Subcutaneous abdominal adipose tissue (tissue), 5 donors: Measurements from ENCODE around the gene GPR135.
"Not testable (repeated sequence)": the region's sequence is repeated elsewhere in the genome, so short reads cannot be mapped to it uniquely, and the experiment has no call there.

Experiments used
- H3K27ac ChIP-seq: one replicate; pipeline ENCODE4 v1.7.0; 2013; ENCODE audit warnings: low read depth, mild to moderate bottlenecking, inconsistent platforms, low read length, moderate library complexity
- H3K27me3 ChIP-seq, 5 donors: one replicate each; pipeline ENCODE4 v1.7.0; 2013; ENCODE audit warnings: low read length in 5 of 5, inconsistent platforms in 1 of 5; ENCODE audit not compliant: control insufficient read depth in 5 of 5, insufficient read depth in 4 of 5
- H3K36me3 ChIP-seq, 5 donors: one replicate each; pipeline ENCODE4 v1.7.0; 2013; ENCODE audit warnings: low read length in 5 of 5; ENCODE audit not compliant: control insufficient read depth in 5 of 5, insufficient read depth in 5 of 5
- H3K4me1 ChIP-seq, 5 donors: one replicate each; pipeline ENCODE4 v1.7.0; 2013; ENCODE audit warnings: low read length in 5 of 5, mild to moderate bottlenecking in 3 of 5, moderate library complexity in 1 of 5; ENCODE audit not compliant: control insufficient read depth in 5 of 5, insufficient read depth in 5 of 5
- H3K4me3 ChIP-seq, 5 donors: one replicate each; pipeline ENCODE4 v1.7.0; 2013; ENCODE audit warnings: low read length in 5 of 5, low read depth in 1 of 5
- H3K9ac ChIP-seq, 5 donors: one replicate each; pipeline ENCODE4 v1.7.0; 2013; ENCODE audit warnings: low read length in 5 of 5, mild to moderate bottlenecking in 4 of 5, moderate library complexity in 3 of 5
- H3K9me3 ChIP-seq, 5 donors: one replicate each; pipeline ENCODE4 v1.7.0; 2013; ENCODE audit warnings: low read length in 5 of 5; ENCODE audit not compliant: control insufficient read depth in 5 of 5
- donor health status: healthy.
- donor health status: healthy.
- donor health status: healthy.
- donor health status: healthy.
- donor health status: healthy.

GPR135 gene

DNA sequence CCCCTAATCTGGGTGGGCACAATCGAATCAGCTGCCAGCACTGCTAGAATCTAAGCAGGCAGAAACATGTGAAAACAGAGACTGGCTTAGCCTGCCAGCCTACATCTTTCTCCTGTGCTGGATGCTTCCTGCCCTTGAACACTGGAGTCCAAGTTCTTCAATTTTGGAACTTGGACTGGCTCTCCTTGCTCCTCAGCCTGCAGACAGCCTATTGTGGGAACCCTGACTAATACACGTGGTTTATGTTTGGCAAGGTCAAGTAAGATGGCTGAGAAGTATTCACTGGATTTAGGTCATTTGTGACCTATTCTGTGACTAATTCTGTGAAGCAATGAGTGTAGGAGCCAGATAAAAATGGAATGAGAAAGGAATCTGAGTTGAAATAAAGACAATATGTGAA lies 11.0 kb downstream of the GPR135 start:
- H3K4me1 ChIP-seq: peaks cover 0 to 2% (median 0%) of the 10 kb centered on the region in 5 donors
- no peak overlapping the region for H3K4me3 ChIP-seq
- peaks cover 3 to 15% (median 14%) of the 10 kb centered on the region in 5 donors for H3K36me3 ChIP-seq
- no peak overlapping the region for H3K9ac ChIP-seq
- H3K9me3 ChIP-seq: peaks cover 0 to 4% (median 0%) of the 10 kb centered on the region in 5 donors
- peak overlapping the region; percentile 46 for H3K27ac ChIP-seq
- no peaks in the 10 kb centered on the region for H3K27me3 ChIP-seq

DNA sequence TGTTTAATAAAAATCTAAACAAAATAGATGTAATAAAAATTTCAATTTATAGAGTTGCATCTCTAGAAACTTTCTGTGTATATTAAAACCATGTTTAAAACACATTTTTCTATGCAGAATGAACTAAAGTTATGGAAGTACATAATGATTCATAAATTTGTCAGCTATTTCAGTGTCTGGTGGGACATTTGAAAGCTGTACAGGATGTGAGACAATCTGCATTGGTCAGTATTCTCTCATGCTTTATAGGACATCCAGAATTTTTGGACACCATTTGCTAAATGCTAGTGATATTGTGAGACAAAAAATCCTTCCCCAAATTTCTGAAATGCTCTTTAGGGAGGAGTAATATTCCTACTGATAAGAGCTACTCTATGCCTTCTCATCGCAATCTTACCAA lies 13.3 kb downstream of the GPR135 start:
- no peaks in the 10 kb centered on the region for H3K27me3 ChIP-seq
- peaks cover 0 to 15% (median 6%) of the 10 kb centered on the region in 5 donors for H3K36me3 ChIP-seq
- H3K4me3 ChIP-seq: no peak overlapping the region
- peaks cover 0 to 2% (median 0%) of the 10 kb centered on the region in 5 donors for H3K4me1 ChIP-seq
- no peak overlapping the region for H3K27ac ChIP-seq
- H3K9ac ChIP-seq: no peak overlapping the region
- peaks cover 0 to 4% (median 0%) of the 10 kb centered on the region in 5 donors for H3K9me3 ChIP-seq

GRCh38 chr14:59450716-59451115 lies 14.5 kb downstream of the GPR135 start:
- H3K9ac ChIP-seq: no peak overlapping the region
- H3K4me3 ChIP-seq: no peak overlapping the region
- H3K27ac ChIP-seq: no peak overlapping the region
- H3K4me1 ChIP-seq: peaks cover 0 to 2% (median 0%) of the 10 kb centered on the region in 5 donors
- H3K36me3 ChIP-seq: peaks cover 0 to 13% (median 3%) of the 10 kb centered on the region in 5 donors
- H3K27me3 ChIP-seq: no peaks in the 10 kb centered on the region
- H3K9me3 ChIP-seq: peaks cover 0 to 4% (median 0%) of the 10 kb centered on the region in 5 donors

DNA sequence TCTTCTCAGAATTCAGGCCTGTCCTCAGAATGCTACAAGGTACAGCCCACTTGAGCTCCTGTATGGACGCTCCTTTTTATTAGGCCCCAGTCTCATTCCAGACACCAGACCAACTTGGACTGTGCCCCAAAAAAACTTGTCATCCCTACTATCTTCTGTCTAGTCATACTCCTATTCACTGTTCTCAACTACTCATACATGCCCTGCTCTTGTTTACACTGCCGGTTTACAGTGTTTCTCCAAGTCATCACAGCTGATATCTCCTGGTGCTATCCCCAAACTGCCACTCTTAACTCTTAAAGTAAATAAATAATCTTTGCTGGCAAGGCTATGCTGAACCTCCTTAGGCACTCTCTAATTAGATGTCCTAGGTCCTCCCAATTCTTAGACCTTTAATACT lies 16.5 kb downstream of the GPR135 start:
- H3K4me1 ChIP-seq, H3K9me3 ChIP-seq, H3K9ac ChIP-seq, H3K27me3 ChIP-seq, H3K27ac ChIP-seq, H3K4me3 ChIP-seq: not testable (repeated sequence)
- H3K36me3 ChIP-seq: peaks cover 0 to 13% (median 0%) of the 10 kb centered on the region in 5 donors

DNA sequence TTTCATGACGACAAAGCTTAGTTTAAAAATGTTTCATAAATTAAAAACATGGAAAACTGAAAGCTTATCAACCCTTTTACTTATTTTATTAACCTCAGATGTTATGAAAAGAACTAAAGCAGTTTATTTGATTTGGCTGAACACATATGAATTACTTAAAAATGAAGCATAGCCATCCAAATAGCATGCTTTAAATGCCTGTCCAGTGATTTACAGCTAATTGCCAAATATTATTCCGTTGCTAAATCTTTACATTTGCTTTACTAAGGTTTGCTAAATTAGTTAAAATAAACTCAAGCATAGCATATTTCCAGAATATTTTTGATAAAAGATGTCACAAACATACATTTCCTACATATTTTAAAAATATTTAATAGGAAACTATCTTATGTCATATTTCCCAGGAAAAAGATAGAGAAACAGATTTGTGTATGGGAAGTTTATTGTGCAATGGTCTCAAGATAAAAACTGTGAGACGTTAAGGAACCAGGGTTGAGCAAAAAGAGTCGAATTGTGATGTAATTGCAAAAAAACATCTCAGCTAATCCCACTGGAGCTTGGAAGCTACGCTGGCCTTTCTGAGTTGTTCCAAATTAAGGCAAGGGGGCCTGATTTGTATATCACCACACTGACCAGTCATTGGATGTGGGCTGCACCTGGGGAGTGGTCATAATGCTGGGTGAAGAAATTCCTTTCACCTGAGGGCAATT lies 25.8 kb downstream of the GPR135 start:
- Histone ChIP-seq H3K27me3 (no peaks in the 10 kb centered on the region), H3K9ac (peak overlapping the region in 2 of 5 donors; percentile 13 to 26), H3K27ac (peak overlapping the region; percentile 78), H3K36me3 (no peaks in the 10 kb centered on the region), H3K4me1 (peaks cover 0 to 24% (median 13%) of the 10 kb centered on the region in 5 donors), H3K9me3 (no peaks in the 10 kb centered on the region), H3K4me3 (no peak overlapping the region)

DNA sequence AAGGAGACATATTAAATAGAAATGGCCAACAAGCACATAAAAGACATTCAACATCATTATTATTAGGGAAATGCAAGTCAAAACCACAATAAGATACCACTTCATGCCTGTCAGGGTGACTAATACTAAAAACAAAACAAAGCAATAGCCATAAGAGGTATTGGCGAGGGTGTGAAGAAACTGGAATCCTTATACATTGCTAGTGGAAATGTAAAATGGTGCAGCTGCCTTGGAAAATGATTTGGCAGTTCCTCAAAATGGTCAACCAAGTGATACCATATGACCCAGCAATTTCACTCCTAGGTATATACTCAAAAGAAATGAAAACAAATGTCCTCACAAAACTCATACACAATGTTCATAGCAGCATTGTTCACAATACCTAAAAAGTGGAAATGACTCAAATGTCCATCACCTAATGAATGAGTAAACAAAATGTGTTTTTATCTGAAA lies 27.0 kb downstream of the GPR135 start:
- Histone ChIP-seq H3K4me3 (no peak overlapping the region), H3K27me3 (no peaks in the 10 kb centered on the region), H3K27ac (peak overlapping the region; percentile 78), H3K4me1 (peaks cover 0 to 21% (median 13%) of the 10 kb centered on the region in 5 donors), H3K9me3 (no peaks in the 10 kb centered on the region), H3K36me3 (no peaks in the 10 kb centered on the region), H3K9ac (peak overlapping the region in 1 of 5 donors; percentile 26)

- Histone ChIP-seq H3K4me3 (no peak overlapping the region), H3K9me3 (no peaks in the 10 kb centered on the region), H3K9ac (no peak overlapping the region), H3K27me3 (no peaks in the 10 kb centered on the region), H3K27ac (no peak overlapping the region), H3K4me1 (peaks cover 0 to 21% (median 13%) of the 10 kb centered on the region in 5 donors), H3K36me3 (peaks cover 0 to 4% (median 0%) of the 10 kb centered on the region in 5 donors)
These were observed 29.2 kb downstream of the GPR135 start for GRCh38 chr14:59435987-59436386.

DNA sequence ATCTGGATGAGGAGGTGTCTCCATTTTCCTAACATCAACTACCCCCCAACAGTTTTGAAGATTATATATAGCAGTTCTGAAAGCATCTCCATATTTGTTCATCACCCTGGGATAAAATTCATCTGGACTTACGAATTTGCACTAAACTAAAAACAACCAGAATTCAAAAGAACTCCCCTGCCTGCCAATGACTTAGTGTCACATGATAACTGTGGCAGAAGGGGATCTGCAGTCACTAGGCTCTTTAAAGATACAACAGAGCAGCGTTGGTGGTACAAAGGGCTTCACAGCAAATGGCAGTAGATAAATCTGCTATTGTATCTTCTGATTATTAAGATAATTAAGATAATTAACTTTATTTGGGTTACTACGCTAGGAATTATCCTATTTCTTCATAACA lies 30.1 kb downstream of the GPR135 start:
- Histone ChIP-seq H3K27me3 (no peaks in the 10 kb centered on the region), H3K27ac (no peak overlapping the region), H3K9ac (no peak overlapping the region), H3K9me3 (no peaks in the 10 kb centered on the region), H3K4me1 (peaks cover 0 to 18% (median 11%) of the 10 kb centered on the region in 5 donors), H3K36me3 (peaks cover 0 to 5% (median 0%) of the 10 kb centered on the region in 5 donors), H3K4me3 (no peak overlapping the region)

GRCh38 chr14:59429790-59430189 lies 35.4 kb downstream of the GPR135 start:
- Histone ChIP-seq H3K4me1 (peaks cover 10 to 37% (median 32%) of the 10 kb centered on the region in 5 donors), H3K4me3 (no peak overlapping the region), H3K27ac (no peak overlapping the region), H3K9ac (no peak overlapping the region), H3K36me3 (peaks cover 0 to 5% (median 0%) of the 10 kb centered on the region in 5 donors), H3K9me3 (no peaks in the 10 kb centered on the region), H3K27me3 (no peaks in the 10 kb centered on the region)

- Histone ChIP-seq H3K27ac (peak overlapping the region; percentile 77), H3K27me3 (no peaks in the 10 kb centered on the region), H3K4me1 (peaks cover 10 to 43% (median 37%) of the 10 kb centered on the region in 5 donors), H3K9me3 (no peaks in the 10 kb centered on the region), H3K36me3 (peaks cover 0 to 5% (median 0%) of the 10 kb centered on the region in 5 donors), H3K4me3 (no peak overlapping the region), H3K9ac (no peak overlapping the region)
These were observed 36.6 kb downstream of the GPR135 start for GRCh38 chr14:59428581-59429012.
